ENCODE results near the gene SMTNL2. TPM values are rescaled to one million over a fixed set of nuclear protein-coding genes. Genes with fewer than 3 reads are reported as not detected.

SMTNL2 gene
- total RNA-seq, 3 donors from 2014 or later, result 0.16 to 1.8 (median 0.98) TPM

- Histone ChIP-seq H3K4me3 (peak overlapping the region in 2 of 3 donors; percentile 42 to 51), H3K9me3 (no peaks in the 10 kb centered on the region), H3K36me3 (no peaks in the 10 kb centered on the region), H3K27ac (peak overlapping the region; percentile 75 to 77), H3K27me3 (no peaks in the 10 kb centered on the region), H3K4me1 (peaks cover 5 to 11% of the 10 kb centered on the region in 2 donors)
- intact Hi-C loops (cut with DNase I; ENCODE audit: low total_unique reads), result loop anchor here (10.0 kb wide), 2 partner anchors 54 to 136 kb away; no protein-coding TSS in a partner anchor
- DNase-seq (ENCODE audit: low spot score in 2 of 2), result no peak
- TF ChIP-seq POLR2A (IDR thresholded peaks at IDR 0.05) (no peak), POLR2AphosphoS5 (IDR thresholded peaks at IDR 0.05) (no peak), CTCF (IDR thresholded peaks at IDR 0.05) (no peak)
Measured at GRCh38 chr17:4560837-4561256, 23.5 kb upstream of the SMTNL2 start.

GRCh38 chr17:4562015-4562969, 22.0 kb upstream of the SMTNL2 start:
- Histone ChIP-seq H3K4me3 (peak overlapping the region in 2 of 3 donors; percentile 14 to 27), H3K27ac (peak overlapping the region; percentile 67 to 75)
- intact Hi-C loops (cut with DNase I; ENCODE audit: low total_unique reads), result loop anchor here (10.0 kb wide), 2 partner anchors 53 to 137 kb away; no protein-coding TSS in a partner anchor

GRCh38 chr17:4565209-4566141, 18.9 kb upstream of the SMTNL2 start:
- peak; percentile 45 to 70 (median 66) for TF ChIP-seq CTCF (IDR thresholded peaks at IDR 0.05)
- TF ChIP-seq POLR2AphosphoS5 (IDR thresholded peaks at IDR 0.05), result no peak
- no peak for TF ChIP-seq POLR2A (IDR thresholded peaks at IDR 0.05)
- DNase-seq (ENCODE audit: low spot score in 2 of 2), result peak in 1 of 2 donors; percentile 45
- H3K36me3 ChIP-seq, result no peaks in the 10 kb centered on the region
- intact Hi-C loops (cut with DNase I; ENCODE audit: low total_unique reads), result loop anchor here (10.0 kb wide), 2 partner anchors 49 to 141 kb away; no protein-coding TSS in a partner anchor
- no peaks in the 10 kb centered on the region for H3K27me3 ChIP-seq
- H3K9me3 ChIP-seq, result no peaks in the 10 kb centered on the region
- H3K27ac ChIP-seq, result peak overlapping the region in 1 of 2 donors; percentile 20
- H3K4me1 ChIP-seq, result no peaks in the 10 kb centered on the region
- no peak overlapping the region for H3K4me3 ChIP-seq

More at GRCh38 chr17:4562015-4562969, 22.0 kb upstream of the SMTNL2 start:
- DNase-seq (ENCODE audit: low spot score in 2 of 2), result no peak
- no peaks in the 10 kb centered on the region for H3K27me3 ChIP-seq
- H3K9me3 ChIP-seq, result no peaks in the 10 kb centered on the region
- no peaks in the 10 kb centered on the region for H3K36me3 ChIP-seq
- peaks cover 2 to 8% of the 10 kb centered on the region in 2 donors for H3K4me1 ChIP-seq
- TF ChIP-seq CTCF (IDR thresholded peaks at IDR 0.05), result peak in 1 of 3 donors; percentile 15
- TF ChIP-seq POLR2AphosphoS5 (IDR thresholded peaks at IDR 0.05), result no peak
- TF ChIP-seq POLR2A (IDR thresholded peaks at IDR 0.05), result no peak

- H3K36me3 ChIP-seq, result no peaks in the 10 kb centered on the region
- no peaks in the 10 kb centered on the region for H3K4me1 ChIP-seq
- no peak overlapping the region for H3K27ac ChIP-seq
- TF ChIP-seq POLR2AphosphoS5 (IDR thresholded peaks at IDR 0.05) (no peak), CTCF (IDR thresholded peaks at IDR 0.05) (peak; percentile 47 to 65 (median 60))
- DNase-seq (ENCODE audit: low spot score in 2 of 2), result no peak
- intact Hi-C loops (cut with DNase I; ENCODE audit: low total_unique reads), result loop anchor here (10.0 kb wide), 2 partner anchors 48 to 142 kb away; no protein-coding TSS in a partner anchor
- no peaks in the 10 kb centered on the region for H3K9me3 ChIP-seq
- H3K27me3 ChIP-seq, result no peaks in the 10 kb centered on the region
- no peak overlapping the region for H3K4me3 ChIP-seq
Measured at GRCh38 chr17:4566785-4567184, 17.5 kb upstream of the SMTNL2 start.
